Heart left ventricle (tissue), 16 donors: ENCODE measurements around the gene GATC. TPM values are rescaled to one million over a fixed set of nuclear protein-coding genes. Genes with fewer than 3 reads are reported as not detected.

Experiments used
- ATAC-seq, 4 donors: fragments of 200-7000 bp; cut with Tn5 transposase; one replicate each; pipeline ENCODE4 v1.9.1; 2020 to 2022; ENCODE audit warnings: moderate library complexity in 4 of 4, mild to moderate bottlenecking in 3 of 4, moderate number of reproducible peaks in 1 of 4
- DNase-seq, 5 donors: peaks; one replicate each; pipeline ENCODE4 v3.0.0-alpha.2; 2020
- H3K27ac ChIP-seq, 12 donors: fragments of 200-600 bp; sonication (generic) in 4 of 12; one replicate each; pipeline versions ENCODE4 v1.5.0 to v1.8.0; 2016 to 2022; ENCODE audit warnings: mild to moderate bottlenecking in 2 of 12
- H3K27me3 ChIP-seq, 9 donors: fragments of 200-600 bp; sonication (generic) in 2 of 9; one replicate each; pipeline versions ENCODE4 v1.5.1 to v1.8.0; 2016 to 2022; ENCODE audit warnings: mild to moderate bottlenecking in 3 of 9
- H3K36me3 ChIP-seq, 9 donors: fragments of 200-600 bp; sonication (generic) in 2 of 9; one replicate each; pipeline versions ENCODE4 v1.5.0 to v1.8.0; 2018 to 2022; ENCODE audit warnings: mild to moderate bottlenecking in 2 of 9
- H3K4me1 ChIP-seq, 12 donors: fragments of 200-600 bp; sonication (generic) in 4 of 12; one replicate each; pipeline versions ENCODE4 v1.5.0 to v1.8.0; 2016 to 2022; ENCODE audit warnings: mild to moderate bottlenecking in 3 of 12
- H3K4me3 ChIP-seq, 12 donors: fragments of 200-600 bp; sonication (generic) in 4 of 12; one replicate each; pipeline versions ENCODE4 v1.5.0 to v1.8.0; 2017 to 2022; ENCODE audit warnings: mild to moderate bottlenecking in 9 of 12, moderate library complexity in 4 of 12
- H3K9me3 ChIP-seq, 12 donors: fragments of 200-600 bp; sonication (generic) in 4 of 12; one replicate each; pipeline versions ENCODE4 v1.5.0 to v1.8.0; 2016 to 2022; ENCODE audit warnings: mild to moderate bottlenecking in 1 of 12
- POLR2A ChIP-seq, 2 donors: fragments of 450-650 bp; IDR thresholded peaks; one replicate each; pipeline ENCODE4 v1.6.1; 2017; ENCODE audit warnings: antibody characterized with exemption in 2 of 2, mild to moderate bottlenecking in 2 of 2, moderate library complexity in 2 of 2
- WGBS, 4 donors: extraction: QIAGEN DNeasy Blood & Tissue Kit in 2 of 4; methylation state at CpG; one replicate each; pipeline versions ENCODE4 v1.1.5 to v1.1.7; 2013 to 2018; 5-methylcytosine and 5-hydroxymethylcytosine counted together
- intact Hi-C, 10 donors: fragments of 100-400 bp; cut with DNase I; formaldehyde crosslinking; loops; one replicate each; pipeline versions ENCODE4 v1.11.1 to v1.14.2; 2022
- polyA plus RNA-seq, 2 donors: library from polyadenylated mRNA; stranded (reverse); fragments of 200-250 nt; gene quantifications; one replicate each; pipeline ENCODE4 v1.2.3, GENCODE V29; 2013
- total RNA-seq, 9 donors: library from RNA; depleted of rRNA in 2 of 9; stranded (reverse); fragments of >200 nt in 2 of 9; fragmentation: NEBNext Ultra II Directional in 3 of 9; extraction: Animal tissue kit (Norgen Biotek cat#: 25700) in 3 of 9; gene quantifications; one replicate each; pipeline versions ENCODE4 v1.1.0 to v1.2.4, GENCODE V29; 2016 to 2023
- TF ChIP-seq, protein P1 (sequence below), 12 donors: fragments of 200-600 bp; sonication (generic) in 4 of 12; IDR thresholded peaks; one replicate each; pipeline versions ENCODE4 v1.5.0 to v1.8.0; 2018 to 2022; ENCODE audit warnings: antibody characterized with exemption in 12 of 12, mild to moderate bottlenecking in 5 of 12
- donor health status: ischemic (EF 13 %, LVEDD 7.1; RV severe dilation, severe dysfunction).
- donor health status: healthy with polysubstance abuse.
- donor health status: DM: no; HTN: yes; CAD: no.
- donor health status: DM: no; HTN: no; CAD: no.
- donor health status: ischemic (EF 25% LVEDD 6.9; RV normal size, moderate dysfunction).
- donor health status: ischemic (EF 25% LVEDD 5.7; RV mildly dilated, moderate dysfunction).
- donor health status: healthy.
- donor health status: DM: yes; HTN: yes; CAD: no.
- donor health status: ischemic (EF 35%, LVEDD 5.7; RV mildly dilated, moderate dysfunction).
- donor health status: nonischemic (EF 11% LVEDD 7.7; RV severe dilation, severe dysfunction).
- donor health status: DM: yes; HTN: yes; CAD: no.
- donor health status: PGD.
- donor health status: ischemic (EF 29% LVEDD 5.4; RV normal size, mild dysfunction).
- donor health status: nonischemic (EF 23%, LVEDD 6.1; RV moderate dilation, normal function).

GATC gene
- total and polyA plus RNA-seq, 11 donors, result 5.4 to 18.0 (median 11.6) TPM

GRCh38 chr12:120402217-120402616, 44.0 kb upstream of the GATC start:
- no peaks in the 10 kb centered on the region for H3K4me1 ChIP-seq
- peak in 2 of 4 donors; percentile 53 to 63 for ATAC-seq
- TF ChIP-seq, protein P1, sequence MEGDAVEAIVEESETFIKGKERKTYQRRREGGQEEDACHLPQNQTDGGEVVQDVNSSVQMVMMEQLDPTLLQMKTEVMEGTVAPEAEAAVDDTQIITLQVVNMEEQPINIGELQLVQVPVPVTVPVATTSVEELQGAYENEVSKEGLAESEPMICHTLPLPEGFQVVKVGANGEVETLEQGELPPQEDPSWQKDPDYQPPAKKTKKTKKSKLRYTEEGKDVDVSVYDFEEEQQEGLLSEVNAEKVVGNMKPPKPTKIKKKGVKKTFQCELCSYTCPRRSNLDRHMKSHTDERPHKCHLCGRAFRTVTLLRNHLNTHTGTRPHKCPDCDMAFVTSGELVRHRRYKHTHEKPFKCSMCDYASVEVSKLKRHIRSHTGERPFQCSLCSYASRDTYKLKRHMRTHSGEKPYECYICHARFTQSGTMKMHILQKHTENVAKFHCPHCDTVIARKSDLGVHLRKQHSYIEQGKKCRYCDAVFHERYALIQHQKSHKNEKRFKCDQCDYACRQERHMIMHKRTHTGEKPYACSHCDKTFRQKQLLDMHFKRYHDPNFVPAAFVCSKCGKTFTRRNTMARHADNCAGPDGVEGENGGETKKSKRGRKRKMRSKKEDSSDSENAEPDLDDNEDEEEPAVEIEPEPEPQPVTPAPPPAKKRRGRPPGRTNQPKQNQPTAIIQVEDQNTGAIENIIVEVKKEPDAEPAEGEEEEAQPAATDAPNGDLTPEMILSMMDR (IDR thresholded peaks at IDR 0.05), result no peak
- no peak for TF ChIP-seq POLR2A (IDR thresholded peaks at IDR 0.05)
- H3K36me3 ChIP-seq, result no peaks in the 10 kb centered on the region
- DNase-seq, result no peak
- no peaks in the 10 kb centered on the region for H3K9me3 ChIP-seq
- intact Hi-C loops, result no loop called here
- peaks cover 0 to 13% (median 0%) of the 10 kb centered on the region in 9 donors for H3K27me3 ChIP-seq
- 19 to 26% (median 21%) methylated on average over 13 of the region's 13 CpGs for WGBS, 4 donors
- no peak overlapping the region for H3K4me3 ChIP-seq
- no peak overlapping the region for H3K27ac ChIP-seq

DNA sequence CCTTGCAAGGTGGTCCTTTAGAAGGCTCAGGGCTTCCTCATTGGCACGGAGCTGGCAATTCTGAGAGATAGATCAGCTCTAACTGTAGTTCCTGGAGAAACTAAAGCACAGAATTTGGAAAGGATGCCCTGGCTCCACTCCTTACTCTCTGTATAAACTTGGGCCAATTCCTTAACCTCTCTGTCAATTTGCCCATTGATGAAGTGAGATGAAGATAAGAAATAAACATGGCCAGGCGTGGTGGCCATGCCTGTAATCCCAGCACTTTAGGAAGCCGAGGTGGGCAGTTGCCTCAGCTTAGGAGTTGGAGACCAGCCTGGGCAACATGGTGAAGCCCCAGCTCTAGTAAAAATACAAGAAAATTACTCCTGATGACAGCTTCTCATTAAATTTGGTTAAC, 42.4 kb upstream of the GATC start:
- WGBS, 4 donors, result 61 to 87% (median 81%) methylated on average over 3 of the region's 3 CpGs

DNA sequence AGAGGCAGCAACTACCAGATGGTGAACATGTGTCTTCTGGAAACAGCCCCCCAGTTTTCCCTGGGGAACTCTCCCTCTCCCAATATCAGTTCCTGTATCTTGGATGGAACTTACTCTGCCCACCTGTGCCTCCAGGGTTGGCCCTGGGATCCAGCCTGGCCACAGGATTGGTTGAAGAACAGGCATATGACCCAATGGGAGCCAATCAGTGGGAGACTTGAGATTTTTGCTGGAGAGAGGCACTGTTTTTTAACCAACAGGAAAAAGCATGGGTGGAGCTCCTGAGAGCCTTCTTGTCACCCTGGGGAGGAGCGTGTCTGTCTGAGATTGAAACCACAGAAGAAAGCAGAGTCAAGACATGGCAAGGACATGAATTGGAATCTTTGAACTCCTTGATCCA, 42.0 kb upstream of the GATC start:
- DNase-seq (no peak), ATAC-seq (no peak)
- H3K4me1 ChIP-seq, result no peaks in the 10 kb centered on the region
- no peak overlapping the region for H3K27ac ChIP-seq
- peaks cover 0 to 6% (median 0%) of the 10 kb centered on the region in 9 donors for H3K27me3 ChIP-seq
- intact Hi-C loops, result no loop called here
- no peak for TF ChIP-seq POLR2A (IDR thresholded peaks at IDR 0.05)
- TF ChIP-seq, protein P1 (IDR thresholded peaks at IDR 0.05), result no peak
- 64 to 89% (median 73%) methylated on average over 1 of the region's 1 CpG for WGBS, 4 donors
- no peaks in the 10 kb centered on the region for H3K9me3 ChIP-seq
- no peak overlapping the region for H3K4me3 ChIP-seq
- no peaks in the 10 kb centered on the region for H3K36me3 ChIP-seq

More for the DNA sequence above, 42.4 kb upstream of the GATC start:
- ATAC-seq (no peak), DNase-seq (no peak)
- Histone ChIP-seq H3K9me3 (no peaks in the 10 kb centered on the region), H3K4me3 (no peak overlapping the region), H3K4me1 (no peaks in the 10 kb centered on the region), H3K27me3 (peaks cover 0 to 6% (median 0%) of the 10 kb centered on the region in 9 donors), H3K27ac (no peak overlapping the region), H3K36me3 (no peaks in the 10 kb centered on the region)
- TF ChIP-seq, protein P1 (IDR thresholded peaks at IDR 0.05), result no peak
- no peak for TF ChIP-seq POLR2A (IDR thresholded peaks at IDR 0.05)
- intact Hi-C loops, result no loop called here

DNA sequence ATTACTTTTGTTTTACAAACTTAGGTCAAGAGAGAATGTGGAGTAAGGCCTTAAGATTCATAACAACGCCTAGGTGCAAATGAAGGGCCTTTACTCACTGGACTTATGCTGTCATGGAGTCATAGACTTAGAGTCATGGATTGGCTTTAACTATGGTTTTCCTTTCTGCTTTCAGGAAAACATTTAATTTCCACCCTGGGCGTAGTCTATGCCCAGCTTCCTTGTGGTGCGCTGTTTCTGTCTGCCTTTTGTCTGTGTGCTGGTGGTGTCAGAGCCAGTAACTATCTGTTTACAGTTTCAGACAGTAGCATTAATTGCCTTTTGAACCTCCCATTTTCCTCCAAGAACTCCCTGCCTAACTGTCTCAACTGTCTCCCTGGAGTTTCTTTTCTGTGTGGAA, 40.2 kb upstream of the GATC start:
- ATAC-seq (no peak), DNase-seq (no peak)
- Histone ChIP-seq H3K4me1 (no peaks in the 10 kb centered on the region), H3K4me3 (no peak overlapping the region), H3K27me3 (no peaks in the 10 kb centered on the region), H3K36me3 (no peaks in the 10 kb centered on the region), H3K9me3 (no peaks in the 10 kb centered on the region), H3K27ac (no peak overlapping the region)
- WGBS, 4 donors, result 73 to 83% (median 75%) methylated on average over 3 of the region's 3 CpGs
- intact Hi-C loops, result no loop called here
- TF ChIP-seq, protein P1 (IDR thresholded peaks at IDR 0.05), result no peak
- no peak for TF ChIP-seq POLR2A (IDR thresholded peaks at IDR 0.05)
